DMS 273 (cell line): ENCODE results near the gene SPON1.
"Not testable (repeated sequence)": the region's sequence is repeated elsewhere in the genome, so short reads cannot be mapped to it uniquely, and the experiment has no call there.

Source experiments
- DNase-seq: peaks from one replicate; lab custom pipeline; 2025; ENCODE audit not compliant: unreplicated experiment; lab: John Stamatoyannopoulos, UW

SPON1 gene

DNA sequence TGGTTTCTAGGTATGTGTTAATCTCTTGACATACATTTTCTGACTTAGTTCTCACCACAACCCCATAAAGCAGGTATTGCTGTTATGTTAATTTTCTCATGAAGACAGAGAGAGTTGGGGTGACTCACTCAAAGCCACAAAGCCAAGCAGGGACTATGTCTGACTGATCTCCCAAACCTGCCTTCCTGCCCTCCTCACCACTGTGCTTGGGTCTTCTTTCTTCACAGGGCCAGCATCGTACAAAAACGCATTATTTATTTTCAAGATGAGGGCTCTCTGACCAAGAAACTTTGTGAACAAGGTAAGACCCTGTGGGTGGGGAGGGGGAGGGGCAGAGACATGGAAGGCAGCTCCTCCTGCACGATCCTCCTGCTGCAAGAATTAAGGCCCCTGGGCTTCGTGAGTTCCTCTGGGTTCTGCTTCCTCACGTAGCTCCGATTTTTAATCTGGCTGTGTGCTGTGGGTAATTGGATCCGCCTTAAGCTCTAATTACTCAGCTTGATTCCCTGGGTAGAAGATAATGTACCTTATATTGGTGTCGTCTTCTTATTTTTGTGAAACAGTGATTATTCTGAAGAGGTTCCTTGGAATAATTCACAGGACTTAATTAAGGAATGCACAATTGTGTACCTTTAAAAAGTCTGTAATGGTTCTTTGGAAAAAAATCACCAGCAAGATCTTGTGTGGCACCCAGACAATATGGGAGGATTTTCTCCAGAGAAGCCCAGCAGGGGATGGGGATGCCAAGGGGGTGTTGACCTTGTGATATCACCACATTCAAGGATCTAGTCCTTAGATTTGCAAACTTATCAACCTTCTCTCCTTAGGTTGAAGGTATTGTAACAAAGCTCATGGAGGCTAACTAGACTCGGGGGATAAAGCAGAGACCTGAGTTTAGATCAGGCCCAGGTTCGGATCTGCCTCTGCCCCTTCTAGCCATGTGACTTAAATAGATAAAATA is 112.9 kb downstream of the SPON1 start:
- no peak for DNase-seq

DNA sequence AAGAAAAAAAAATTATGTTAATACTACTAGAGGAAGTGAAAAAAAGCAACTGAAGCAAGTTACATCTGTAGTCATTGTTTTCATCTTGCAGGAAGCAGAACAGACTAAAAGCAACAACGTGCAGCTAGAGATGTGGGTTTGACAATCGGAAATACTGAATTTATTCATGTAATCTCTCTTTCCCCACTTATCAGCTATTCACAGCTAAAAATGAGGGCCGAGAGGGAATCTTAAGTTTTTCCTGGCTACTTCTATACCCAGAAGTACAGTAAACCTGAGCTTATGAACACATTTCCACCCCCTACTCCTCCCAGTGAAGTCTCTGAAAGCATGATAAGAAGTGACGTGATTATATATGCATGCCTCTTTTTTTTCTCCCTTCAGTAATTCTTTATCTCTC is 116.5 kb downstream of the SPON1 start:
- no peak for DNase-seq

DNA sequence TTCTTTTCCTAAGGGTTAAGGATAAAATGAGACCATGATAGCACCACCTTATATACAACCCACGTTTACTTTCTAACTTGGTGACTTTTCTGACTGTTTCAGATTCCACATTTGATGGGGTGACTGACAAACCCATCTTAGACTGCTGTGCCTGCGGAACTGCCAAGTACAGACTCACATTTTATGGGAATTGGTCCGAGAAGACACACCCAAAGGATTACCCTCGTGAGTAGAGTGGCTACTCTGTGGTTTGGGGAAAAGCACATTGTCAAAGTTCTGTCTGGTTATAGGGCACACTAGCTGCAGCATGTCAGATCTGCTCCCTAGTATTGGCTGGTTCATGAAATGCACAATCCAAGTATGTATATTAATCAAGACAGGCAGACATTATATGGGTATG is 117.3 kb downstream of the SPON1 start:
- DNase-seq, result no peak

DNA sequence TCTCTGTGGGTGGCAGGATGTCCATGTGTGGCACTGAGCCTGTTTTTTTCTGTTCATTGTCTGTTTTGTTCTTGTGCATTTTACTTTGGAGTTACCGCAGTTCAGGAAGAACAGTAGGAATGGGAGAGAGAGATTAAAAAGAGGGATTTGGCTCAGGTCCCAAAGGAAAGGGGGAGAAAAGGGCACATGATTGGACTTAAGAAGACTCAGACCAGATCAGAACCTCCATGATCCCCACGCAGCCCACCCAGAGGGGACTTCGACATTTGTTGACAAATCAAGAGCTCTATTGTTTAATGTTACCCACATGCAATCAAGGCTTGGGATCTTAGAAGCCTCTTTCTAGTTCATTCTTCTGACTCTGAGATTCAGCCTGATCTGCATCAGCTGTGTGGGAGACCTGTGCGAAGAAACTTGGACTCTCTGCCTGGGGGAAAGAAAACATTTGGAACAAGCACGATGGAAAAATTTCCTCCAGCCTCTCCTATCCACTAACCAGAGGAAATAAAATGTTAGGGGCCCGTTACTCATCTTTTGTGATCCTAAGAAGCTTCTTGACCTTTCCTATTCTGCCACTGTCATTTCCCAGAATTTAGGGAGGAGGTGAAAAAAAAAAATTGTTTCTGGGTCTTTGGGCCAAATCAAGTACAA is 119.2 kb downstream of the SPON1 start:
- no peak for DNase-seq

DNA sequence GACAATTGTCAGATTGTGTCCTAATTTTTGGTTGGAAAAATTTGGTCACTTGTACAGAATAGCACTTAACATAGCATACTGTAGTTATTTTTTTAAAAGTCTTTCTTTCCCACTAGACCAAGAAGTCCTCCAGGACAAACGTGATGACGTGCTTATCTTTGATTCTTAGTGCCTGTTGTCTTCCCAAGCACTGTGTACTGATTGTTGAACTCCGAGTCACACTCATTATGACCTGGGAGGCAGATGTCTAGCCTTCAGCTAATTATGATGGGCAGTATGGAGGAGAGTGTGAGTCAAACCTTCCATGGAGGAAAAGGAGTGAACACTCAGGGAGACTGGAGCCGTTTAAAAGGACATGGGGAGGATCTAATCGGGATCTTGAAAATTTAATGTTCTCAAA is 119.8 kb downstream of the SPON1 start:
- DNase-seq, result no peak

DNA sequence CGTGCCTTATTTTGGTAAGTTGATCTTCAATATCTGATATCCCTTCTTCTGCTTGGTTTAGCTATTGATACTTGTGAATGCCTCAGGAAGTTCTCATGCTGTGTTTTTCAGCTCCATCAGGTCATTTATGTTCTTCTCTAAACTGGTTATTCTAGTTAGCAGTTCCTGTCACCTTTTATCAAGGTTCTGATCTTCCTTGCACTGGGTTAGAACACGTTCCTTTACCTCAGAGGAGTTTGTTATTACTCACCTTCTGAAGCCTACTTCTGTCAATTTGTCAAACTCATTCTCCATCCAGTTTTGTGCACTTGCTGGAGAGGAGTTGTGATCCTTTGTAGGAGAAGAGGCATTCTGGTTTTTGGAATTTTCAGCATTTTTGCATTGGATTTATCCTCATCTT is 126.3 kb downstream of the SPON1 start:
- not testable (repeated sequence) for DNase-seq

DNA sequence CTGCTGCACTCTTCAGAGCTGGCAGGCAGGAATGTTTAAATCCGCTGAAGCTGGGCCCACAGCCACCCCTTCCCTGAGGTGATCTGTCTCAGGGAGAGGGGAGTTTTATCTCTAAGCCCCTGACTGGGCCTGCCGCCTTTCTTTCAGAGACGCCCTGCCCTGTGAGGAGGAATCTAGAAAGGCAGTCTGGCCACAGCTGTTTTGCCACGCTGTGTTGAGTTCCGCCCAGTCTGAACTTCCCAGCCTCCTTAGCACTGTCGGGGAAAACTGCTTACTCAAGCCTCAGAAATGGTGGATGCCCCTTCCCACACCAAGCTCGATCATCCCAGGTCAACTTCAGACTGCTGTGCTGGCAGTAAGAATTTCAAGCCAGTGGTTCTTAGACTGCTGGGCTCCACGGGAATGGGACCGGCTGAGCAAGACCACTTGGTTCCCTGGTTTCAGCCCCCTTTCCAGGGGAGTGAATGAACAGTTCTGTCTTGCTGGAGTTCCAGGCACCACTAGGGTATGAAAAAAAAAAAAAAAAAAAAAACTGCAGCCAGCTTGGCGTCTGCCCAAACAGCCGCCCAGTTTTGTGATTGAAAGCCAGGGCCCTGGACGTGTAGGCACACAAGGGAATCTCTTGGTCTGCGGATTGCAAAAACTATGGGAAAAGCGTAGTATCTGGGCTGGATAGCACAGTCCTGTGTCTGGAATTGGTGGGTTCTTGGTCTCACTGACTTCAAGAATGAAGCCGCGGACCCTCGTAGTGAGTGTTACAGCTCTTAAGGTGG is 127.4 kb downstream of the SPON1 start:
- DNase-seq, result no peak

DNA sequence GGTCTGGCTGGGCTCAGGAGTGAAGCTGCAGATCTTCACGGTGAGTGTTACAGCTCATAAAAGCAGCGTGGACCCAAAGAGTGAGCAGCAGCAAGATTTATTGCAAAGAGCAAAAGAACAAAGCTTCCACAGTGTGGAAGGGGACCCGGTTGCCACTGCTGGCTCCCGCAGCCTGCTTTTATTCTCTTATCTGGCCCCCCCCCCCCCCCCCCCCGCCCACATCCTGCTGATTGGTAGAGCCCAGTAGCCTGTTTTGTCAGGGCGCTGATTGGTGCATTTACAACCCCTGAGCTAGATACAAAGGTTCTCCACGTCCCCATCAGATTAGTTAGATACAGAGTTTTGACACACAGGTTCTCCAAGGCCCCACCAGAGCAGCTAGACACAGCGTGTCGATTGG is 128.1 kb downstream of the SPON1 start:
- not testable (repeated sequence) for DNase-seq

DNA sequence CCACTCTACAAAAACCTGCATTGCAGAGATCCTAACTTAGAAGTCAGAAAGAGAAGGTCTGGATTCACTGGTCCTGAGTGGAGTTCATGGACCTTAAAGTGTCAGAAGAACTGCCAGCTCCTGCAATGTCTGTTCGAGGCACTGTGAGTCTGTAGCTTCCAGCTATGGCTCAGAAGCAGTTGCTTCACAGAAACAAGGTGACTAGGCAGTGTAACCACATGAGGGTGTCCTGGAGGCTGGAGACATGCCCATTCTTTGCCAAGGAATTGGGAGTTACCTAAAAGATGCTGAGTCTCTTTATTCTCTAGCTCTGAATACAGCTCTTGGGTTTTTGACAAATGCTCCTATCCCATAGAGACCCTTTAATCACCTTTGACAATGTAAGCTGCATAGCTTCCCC is 130.5 kb downstream of the SPON1 start:
- no peak for DNase-seq

DNA sequence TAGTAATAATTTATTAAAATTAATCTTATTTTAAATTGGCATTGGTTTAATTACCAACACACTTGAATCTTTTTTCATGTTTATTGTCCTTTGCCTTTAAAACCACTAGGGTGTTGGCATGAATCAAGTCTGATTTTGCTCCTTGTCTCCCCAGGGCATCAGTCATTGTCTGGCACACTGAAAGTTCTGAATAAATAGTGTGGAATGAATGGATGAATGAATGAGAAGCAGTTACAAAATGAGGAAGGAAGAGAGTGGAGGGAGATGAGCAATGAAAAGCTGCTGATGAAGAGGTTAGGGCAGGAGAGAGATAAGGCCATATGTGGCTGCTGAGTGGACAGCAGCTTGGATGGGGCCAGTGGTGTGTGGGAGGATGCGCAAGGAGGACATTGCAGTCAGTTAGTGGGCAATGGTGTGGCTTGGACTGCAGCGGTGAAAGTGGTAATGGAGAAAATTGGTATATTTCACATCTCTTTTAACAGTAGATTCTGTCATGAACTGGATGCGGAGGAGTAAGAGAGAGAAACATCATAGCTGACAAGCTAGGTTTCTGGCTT is 132.0 kb downstream of the SPON1 start:
- no peak for DNase-seq

DNA sequence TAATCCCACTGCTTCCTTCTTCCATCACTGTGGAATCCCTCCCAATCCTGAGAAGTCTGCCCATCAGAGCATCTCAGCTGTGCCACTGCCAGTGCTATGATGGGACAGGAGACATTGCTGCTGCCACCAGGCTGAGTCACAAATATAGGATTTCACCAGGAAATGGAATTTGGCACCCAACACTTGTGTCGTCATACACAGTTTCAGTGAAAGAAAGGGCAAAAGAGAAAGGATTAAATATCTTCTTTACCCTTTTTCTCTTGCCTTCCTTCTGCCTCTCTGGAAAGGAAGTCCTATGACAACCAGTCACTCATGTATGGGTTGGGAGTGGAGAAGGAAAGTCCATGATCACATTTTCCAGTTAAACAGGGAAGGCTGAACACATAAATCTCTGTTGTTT is 133.4 kb downstream of the SPON1 start:
- DNase-seq, result no peak

DNA sequence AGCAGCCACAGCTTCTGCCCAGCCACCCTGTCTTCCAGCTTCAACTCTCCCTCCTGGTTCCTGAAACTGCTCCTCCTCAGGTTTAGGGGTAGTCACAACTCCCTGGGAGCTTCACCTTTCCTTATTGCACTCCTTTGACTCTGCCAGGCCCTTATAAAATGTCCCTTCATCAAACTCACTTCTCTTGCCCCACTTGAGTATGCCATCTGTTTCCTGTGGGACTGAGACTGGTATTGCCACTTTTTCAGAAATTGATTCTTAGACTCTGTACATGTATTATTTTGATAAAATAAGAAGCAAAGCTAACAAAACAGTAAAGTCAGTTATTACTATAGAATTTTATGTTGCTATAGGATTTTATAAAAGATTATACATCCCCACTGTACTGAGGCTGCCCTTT is 134.1 kb downstream of the SPON1 start:
- no peak for DNase-seq

DNA sequence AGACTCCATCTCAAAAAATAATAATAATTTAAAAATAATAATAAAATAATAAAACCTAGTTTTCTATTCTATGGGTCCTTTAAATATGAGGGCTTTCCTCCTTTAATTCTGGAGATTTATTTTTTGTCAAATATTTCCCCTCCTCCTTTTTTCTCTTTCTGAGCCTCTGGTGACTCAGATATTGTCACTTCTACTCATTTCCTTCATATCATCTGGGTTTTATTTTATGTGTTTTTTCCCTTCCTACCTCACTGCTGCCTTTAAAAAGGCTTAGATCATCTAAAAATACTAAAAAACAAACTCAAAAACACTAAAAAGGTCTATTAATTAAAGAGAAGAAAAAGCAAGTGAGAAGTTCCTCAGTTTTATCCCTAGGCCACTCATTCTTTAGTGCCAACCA is 138.9 kb downstream of the SPON1 start:
- no peak for DNase-seq

DNA sequence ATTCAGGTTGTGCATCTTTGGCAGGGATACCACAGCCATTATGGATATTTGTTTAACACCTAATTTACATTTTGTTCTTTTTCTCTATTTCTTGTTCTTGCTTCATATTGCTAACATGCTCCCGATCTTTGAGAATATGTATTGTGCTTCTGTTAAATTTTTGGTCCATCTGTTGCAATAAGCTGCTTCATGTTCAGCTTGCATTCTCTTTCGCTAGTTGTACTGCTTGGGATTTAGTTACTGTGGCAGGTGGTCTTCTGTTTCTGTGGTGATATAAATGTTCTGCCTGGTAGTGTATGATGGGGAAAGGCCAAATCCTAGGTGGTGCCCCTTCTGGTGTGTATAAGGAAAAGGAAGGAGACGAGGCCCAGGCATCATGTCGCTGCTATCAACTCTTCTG is 140.2 kb downstream of the SPON1 start:
- DNase-seq, result no peak

DNA sequence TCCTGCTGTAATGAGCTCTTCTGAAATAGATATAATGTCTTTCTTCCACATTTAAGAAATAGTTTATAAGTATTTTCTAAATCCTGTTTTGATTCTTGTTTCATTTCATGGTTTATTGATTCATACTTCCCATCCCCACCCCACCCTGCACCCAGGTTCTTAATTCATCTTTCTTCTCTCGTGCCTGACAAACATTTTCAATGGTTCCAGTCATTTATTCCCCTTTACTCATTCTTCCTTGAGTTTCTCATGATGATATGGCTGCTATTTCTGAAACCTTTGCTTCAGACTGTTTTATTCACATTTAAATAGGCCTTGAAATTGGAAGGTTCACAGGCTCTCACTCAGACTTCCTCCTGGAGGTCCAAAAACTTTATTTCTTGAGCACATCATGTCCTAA is 142.9 kb downstream of the SPON1 start:
- no peak for DNase-seq

DNA sequence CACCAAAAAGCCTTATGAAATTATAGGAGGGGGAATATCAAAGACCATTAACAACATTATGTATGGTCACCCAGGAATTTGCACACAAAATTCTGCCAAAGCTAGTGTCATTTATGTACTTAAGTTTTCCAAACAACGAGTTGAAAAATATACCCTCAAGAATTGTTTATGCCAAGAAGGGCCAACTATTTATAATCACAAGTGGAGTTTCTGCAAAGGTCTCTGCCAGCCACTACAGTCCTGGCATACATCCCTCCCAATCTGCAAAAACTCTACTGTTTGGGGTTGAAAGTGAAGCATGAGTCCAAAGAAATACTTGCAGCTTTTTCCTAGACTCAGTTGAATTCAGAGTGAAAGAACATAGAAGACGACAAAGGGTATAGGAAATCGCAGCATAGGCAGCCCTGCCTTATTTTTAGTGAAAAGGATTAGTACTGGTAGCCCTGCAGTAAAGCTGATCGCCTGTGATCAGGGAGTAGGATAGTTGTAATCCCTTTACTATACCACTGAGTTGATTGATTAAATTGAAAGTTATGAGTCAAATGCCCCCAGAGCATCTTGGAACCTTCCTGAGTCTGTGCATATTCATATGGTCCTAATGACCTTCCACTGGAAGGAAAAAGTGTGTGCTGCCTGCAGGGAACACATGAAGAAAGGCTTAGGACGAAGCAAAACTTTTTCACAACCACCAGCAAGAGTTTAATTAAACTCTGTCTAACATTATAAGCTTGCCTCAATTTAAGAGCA is 144.0 kb downstream of the SPON1 start:
- no peak for DNase-seq

DNA sequence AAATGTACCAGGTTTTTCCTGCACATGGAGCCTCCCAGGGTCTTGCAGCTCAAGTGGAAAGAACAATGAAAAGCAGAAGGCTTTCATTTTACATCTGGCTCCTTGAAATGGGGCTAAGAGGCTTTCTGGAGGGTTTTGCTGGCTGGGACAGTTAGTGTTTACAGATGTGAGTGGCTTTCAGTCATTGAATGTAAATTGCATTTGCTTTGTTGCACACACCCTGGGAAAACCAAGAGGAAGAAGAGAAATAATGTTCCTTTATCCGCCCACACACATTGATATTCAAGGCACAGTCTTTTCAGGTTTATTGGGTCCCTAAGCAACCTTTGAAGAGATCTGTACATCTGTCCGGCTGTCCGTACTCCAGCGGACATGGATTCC is 144.5 kb downstream of the SPON1 start:
- DNase-seq, result no peak

DNA sequence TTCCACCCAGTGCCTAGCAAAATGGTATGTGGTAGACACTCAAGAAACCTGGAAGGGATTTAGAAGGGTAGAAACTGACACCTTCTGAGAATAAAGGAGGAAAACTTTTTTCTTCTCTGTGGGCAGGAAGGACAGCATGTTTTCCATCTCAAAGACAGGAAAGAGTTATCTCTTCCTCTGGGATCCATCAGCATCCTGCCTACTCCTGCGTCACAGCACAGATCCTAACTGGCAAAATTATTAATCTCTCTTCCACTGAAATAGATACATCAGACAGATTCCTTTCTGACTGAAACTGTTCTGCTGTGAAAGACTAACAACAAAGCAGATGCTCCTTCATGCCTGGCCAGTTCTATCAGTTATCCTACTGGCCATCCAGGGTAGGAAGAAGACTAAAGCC is 147.2 kb downstream of the SPON1 start:
- DNase-seq, result no peak

DNA sequence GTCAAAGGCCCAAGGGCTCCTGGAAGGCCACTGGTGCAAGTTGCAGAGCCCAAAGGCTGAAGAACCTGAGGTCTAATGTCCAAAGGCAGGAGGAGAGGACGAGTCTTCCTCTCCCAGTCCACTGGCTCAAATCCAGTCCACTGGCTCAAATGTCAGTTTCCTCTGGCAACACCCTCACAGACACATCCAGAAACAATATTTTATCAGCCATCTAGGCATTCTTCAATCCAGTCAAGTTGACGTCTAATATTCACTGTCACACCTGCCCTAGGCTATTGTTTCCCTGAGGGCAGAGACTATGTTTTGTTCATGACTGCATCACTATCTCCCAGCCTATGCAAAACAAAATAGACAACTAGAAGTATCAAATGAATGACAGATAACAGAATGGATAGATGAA is 148.1 kb downstream of the SPON1 start:
- DNase-seq, result no peak

DNA sequence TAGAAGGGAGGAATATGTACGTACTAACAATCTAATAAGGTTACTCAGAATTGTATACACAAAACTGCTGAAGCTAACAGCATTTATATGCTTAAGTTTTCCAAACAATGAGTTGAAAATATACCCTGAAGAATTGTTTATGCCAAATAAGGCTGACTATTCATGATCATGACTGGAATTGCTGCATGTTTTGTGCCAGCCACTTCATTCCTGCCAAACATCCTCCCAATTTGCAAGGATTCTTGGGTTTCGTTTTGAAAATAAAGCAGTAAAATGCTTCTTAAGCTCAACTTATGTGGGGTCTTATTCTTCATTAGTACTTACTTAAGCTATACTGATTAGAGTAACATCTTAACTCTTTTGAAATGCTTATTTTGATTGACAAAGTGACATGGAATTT is 149.0 kb downstream of the SPON1 start:
- no peak for DNase-seq

DNA sequence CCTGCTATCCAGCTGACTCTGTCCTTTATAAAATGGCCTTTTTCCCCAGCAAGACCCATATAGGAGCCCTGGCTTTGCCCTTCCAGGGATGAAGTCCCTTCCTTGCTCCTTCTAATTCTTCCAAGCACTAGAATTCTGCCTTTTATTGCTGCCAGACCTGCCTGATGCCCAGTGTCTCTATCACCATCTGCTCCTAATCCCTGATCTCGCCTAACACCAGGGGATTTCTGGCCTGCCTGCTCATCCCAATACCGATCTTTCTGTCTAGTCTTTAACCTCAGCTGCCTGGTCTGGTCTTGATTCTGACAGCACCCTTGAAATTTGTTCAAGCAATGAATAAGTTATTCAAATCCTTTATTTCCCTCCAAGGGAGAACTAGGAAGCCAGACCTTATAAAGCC is 150.2 kb downstream of the SPON1 start:
- no peak for DNase-seq
